ENCODE measurements around the gene BMPR2.

The BMPR2 gene

GRCh38 chr2:202454536-202454935 lies 78.4 kb downstream of the BMPR2 start:
- no peaks in the 10 kb centered on the region for H3F3A ChIP-seq (ENCODE audit: low read depth)
- H3K9ac ChIP-seq (ENCODE audit: low read depth, low read length, poor library complexity, severe bottlenecking), result no peak overlapping the region
- TF ChIP-seq, protein P1, sequence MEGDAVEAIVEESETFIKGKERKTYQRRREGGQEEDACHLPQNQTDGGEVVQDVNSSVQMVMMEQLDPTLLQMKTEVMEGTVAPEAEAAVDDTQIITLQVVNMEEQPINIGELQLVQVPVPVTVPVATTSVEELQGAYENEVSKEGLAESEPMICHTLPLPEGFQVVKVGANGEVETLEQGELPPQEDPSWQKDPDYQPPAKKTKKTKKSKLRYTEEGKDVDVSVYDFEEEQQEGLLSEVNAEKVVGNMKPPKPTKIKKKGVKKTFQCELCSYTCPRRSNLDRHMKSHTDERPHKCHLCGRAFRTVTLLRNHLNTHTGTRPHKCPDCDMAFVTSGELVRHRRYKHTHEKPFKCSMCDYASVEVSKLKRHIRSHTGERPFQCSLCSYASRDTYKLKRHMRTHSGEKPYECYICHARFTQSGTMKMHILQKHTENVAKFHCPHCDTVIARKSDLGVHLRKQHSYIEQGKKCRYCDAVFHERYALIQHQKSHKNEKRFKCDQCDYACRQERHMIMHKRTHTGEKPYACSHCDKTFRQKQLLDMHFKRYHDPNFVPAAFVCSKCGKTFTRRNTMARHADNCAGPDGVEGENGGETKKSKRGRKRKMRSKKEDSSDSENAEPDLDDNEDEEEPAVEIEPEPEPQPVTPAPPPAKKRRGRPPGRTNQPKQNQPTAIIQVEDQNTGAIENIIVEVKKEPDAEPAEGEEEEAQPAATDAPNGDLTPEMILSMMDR (conservative IDR thresholded peaks at IDR 0.05; ENCODE audit: low read length), result no peak
- TF ChIP-seq EZH2phosphoT487 (IDR thresholded peaks at IDR 0.05; ENCODE audit: borderline replicate concordance), result no peak
- no peak overlapping the region for H3K4me2 ChIP-seq (ENCODE audit: low read depth, low read length, poor library complexity, severe bottlenecking)
- H3K36me3 ChIP-seq (ENCODE audit: insufficient read depth, low read length), result no peaks in the 10 kb centered on the region
- no peaks in the 10 kb centered on the region for H3K9me3 ChIP-seq (ENCODE audit: insufficient read depth, low read depth, low read length)
- H4K20me1 ChIP-seq (ENCODE audit: insufficient read depth, low read length, poor library complexity, severe bottlenecking), result no peaks in the 10 kb centered on the region
- no peaks in the 10 kb centered on the region for H3K9me2 ChIP-seq (replicated peaks; ENCODE audit: low read depth, low read length)
- H3K4me3 ChIP-seq (ENCODE audit: low read length, poor library complexity, severe bottlenecking), result no peak overlapping the region
- H3K79me2 ChIP-seq (ENCODE audit: insufficient read depth, low read length), result peaks cover 4% of the 10 kb centered on the region; the same call in 1 of the 2 replicates
- no peaks in the 10 kb centered on the region for H3K27me3 ChIP-seq (ENCODE audit: insufficient read depth, low read length, poor library complexity, severe bottlenecking)
- no peak overlapping the region for H2AFZ ChIP-seq (ENCODE audit: low read length)
- no peaks in the 10 kb centered on the region for H3K4me1 ChIP-seq (ENCODE audit: insufficient read depth, low read length, poor library complexity, severe bottlenecking)

DNA sequence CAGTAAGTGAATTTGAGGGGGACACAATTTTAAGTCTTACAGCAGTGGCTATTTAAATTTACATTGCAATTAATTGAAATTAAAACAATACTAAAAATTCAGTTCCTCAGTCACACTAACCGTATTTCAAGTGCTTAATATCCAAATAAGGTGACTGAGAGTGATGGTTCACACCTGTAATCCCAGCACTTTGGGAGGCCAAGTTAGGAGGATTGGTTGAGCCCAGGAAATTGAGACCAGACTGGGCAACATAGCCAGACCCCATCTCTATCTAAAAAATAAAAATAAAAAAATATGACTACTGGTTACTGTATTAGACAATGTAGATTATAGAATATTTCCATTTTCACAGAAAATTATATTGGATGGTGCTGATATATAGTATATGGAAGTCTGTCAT lies 79.0 kb downstream of the BMPR2 start:
- H3K9me3 ChIP-seq (ENCODE audit: insufficient read depth, low read depth, low read length), result no peaks in the 10 kb centered on the region
- no peak overlapping the region for H3K4me2 ChIP-seq (ENCODE audit: low read depth, low read length, poor library complexity, severe bottlenecking)
- TF ChIP-seq, protein P1 (conservative IDR thresholded peaks at IDR 0.05; ENCODE audit: low read length), result no peak
- TF ChIP-seq EZH2phosphoT487 (IDR thresholded peaks at IDR 0.05; ENCODE audit: borderline replicate concordance), result no peak
- H2AFZ ChIP-seq (ENCODE audit: low read length), result no peak overlapping the region
- no peaks in the 10 kb centered on the region for H3K36me3 ChIP-seq (ENCODE audit: insufficient read depth, low read length)
- H3K4me3 ChIP-seq (ENCODE audit: low read length, poor library complexity, severe bottlenecking), result no peak overlapping the region
- H3K27me3 ChIP-seq (ENCODE audit: insufficient read depth, low read length, poor library complexity, severe bottlenecking), result no peaks in the 10 kb centered on the region
- no peaks in the 10 kb centered on the region for H4K20me1 ChIP-seq (ENCODE audit: insufficient read depth, low read length, poor library complexity, severe bottlenecking)
- H3K9ac ChIP-seq (ENCODE audit: low read depth, low read length, poor library complexity, severe bottlenecking), result no peak overlapping the region
- no peaks in the 10 kb centered on the region for H3K4me1 ChIP-seq (ENCODE audit: insufficient read depth, low read length, poor library complexity, severe bottlenecking)
- peaks cover under 1% of the 10 kb centered on the region; the same call in 1 of the 2 replicates for H3K79me2 ChIP-seq (ENCODE audit: insufficient read depth, low read length)
- no peaks in the 10 kb centered on the region for H3K9me2 ChIP-seq (replicated peaks; ENCODE audit: low read depth, low read length)
- H3F3A ChIP-seq (ENCODE audit: low read depth), result no peaks in the 10 kb centered on the region

DNA sequence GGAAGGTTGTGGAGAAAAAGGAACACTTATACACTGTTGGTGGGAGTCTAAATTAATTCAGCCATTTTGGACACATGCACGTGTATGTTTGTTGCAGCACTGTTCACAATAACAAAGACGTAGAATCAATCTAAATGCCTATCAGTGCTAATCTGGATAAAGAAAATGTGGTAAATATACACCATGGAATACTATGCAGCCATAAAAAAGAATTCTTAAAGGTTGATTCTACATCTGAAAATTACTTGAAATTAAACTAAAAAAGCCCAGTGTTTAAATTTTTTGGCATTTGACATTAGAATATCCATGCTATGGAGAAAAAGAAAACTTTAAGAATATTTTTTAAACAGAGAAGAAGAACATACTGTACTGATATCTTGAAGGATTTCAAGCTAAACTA lies 84.0 kb downstream of the BMPR2 start:
- no peaks in the 10 kb centered on the region for H3K9me3 ChIP-seq (ENCODE audit: insufficient read depth, low read depth, low read length)
- H3K4me3 ChIP-seq (ENCODE audit: low read length, poor library complexity, severe bottlenecking), result no peak overlapping the region
- no peaks in the 10 kb centered on the region for H3K27me3 ChIP-seq (ENCODE audit: insufficient read depth, low read length, poor library complexity, severe bottlenecking)
- no peaks in the 10 kb centered on the region for H3F3A ChIP-seq (ENCODE audit: low read depth)
- no peak for TF ChIP-seq EZH2phosphoT487 (IDR thresholded peaks at IDR 0.05; ENCODE audit: borderline replicate concordance)
- TF ChIP-seq, protein P1 (conservative IDR thresholded peaks at IDR 0.05; ENCODE audit: low read length), result no peak
- no peak overlapping the region for H2AFZ ChIP-seq (ENCODE audit: low read length)
- H3K9me2 ChIP-seq (replicated peaks; ENCODE audit: low read depth, low read length), result no peaks in the 10 kb centered on the region
- H3K4me2 ChIP-seq (ENCODE audit: low read depth, low read length, poor library complexity, severe bottlenecking), result no peak overlapping the region
- H3K4me1 ChIP-seq (ENCODE audit: insufficient read depth, low read length, poor library complexity, severe bottlenecking), result no peaks in the 10 kb centered on the region
- H3K36me3 ChIP-seq (ENCODE audit: insufficient read depth, low read length), result no peaks in the 10 kb centered on the region
- no peaks in the 10 kb centered on the region for H4K20me1 ChIP-seq (ENCODE audit: insufficient read depth, low read length, poor library complexity, severe bottlenecking)
- no peaks in the 10 kb centered on the region for H3K79me2 ChIP-seq (ENCODE audit: insufficient read depth, low read length)
- H3K9ac ChIP-seq (ENCODE audit: low read depth, low read length, poor library complexity, severe bottlenecking), result no peak overlapping the region

All from Loucy (cell line).